HUDEP-2 (cell line): Measurements from ENCODE around the gene SFR1.

Source experiments
- DNase-seq, 76 experiments: peaks; one replicate each; lab custom pipeline; 2025; ENCODE audit not compliant: unreplicated experiment in 76 of 76; lab: John Stamatoyannopoulos, UW

Gene SFR1

GRCh38 chr10:104104418-104104817 is 17.6 kb upstream of the SFR1 start:
- DNase-seq, result no peak

DNA sequence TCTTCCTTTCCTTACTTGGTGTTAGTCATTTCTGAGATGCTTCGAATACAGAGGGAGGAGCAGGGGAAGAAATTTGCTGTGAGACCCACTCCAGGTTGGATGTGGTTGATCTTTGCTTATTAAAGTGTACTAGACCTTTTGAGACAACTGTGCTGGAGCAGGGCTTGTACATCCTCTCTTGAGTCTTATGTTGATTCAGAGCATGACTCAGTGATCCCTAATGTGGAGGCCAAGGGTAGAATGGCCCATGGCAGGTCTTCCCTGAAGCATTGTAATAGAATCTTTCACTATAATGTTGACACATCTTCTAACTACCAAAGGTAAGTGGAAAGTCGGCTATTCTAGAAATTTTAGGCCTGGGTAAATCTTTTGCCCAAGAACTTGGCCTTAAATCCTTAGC is 17.0 kb upstream of the SFR1 start:
- DNase-seq, result no peak

- peak in 1 of 76 experiments; percentile 8 for DNase-seq
Observed at GRCh38 chr10:104109908-104110662, 11.9 kb upstream of the SFR1 start.

- DNase-seq, result no peak
Observed at GRCh38 chr10:104113376-104113956, 8.5 kb upstream of the SFR1 start.

- no peak for DNase-seq
Observed at GRCh38 chr10:104117839-104118323, 4.1 kb upstream of the SFR1 start.

DNA sequence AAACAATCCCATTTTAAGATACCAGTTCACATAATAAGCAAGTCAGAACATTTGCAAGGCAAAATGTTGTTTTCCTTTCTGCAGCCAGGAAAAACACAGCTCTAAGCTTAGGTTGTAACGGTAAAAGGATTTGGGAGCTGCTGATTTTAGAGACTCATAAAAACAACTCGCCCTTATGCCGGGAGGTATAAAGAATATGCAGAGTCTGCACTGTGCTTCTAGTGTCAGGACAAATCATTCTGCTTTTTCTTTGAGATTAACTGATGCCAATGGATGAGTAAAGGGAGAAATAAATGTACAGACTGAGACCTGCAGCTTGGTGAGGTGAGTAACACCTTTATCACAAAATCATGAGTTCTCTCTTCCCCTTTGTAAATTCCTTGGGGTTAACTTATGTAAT is 2.0 kb upstream of the SFR1 start:
- DNase-seq, result no peak

GRCh38 chr10:104120512-104120902 is 1.5 kb upstream of the SFR1 start:
- no peak for DNase-seq

DNA sequence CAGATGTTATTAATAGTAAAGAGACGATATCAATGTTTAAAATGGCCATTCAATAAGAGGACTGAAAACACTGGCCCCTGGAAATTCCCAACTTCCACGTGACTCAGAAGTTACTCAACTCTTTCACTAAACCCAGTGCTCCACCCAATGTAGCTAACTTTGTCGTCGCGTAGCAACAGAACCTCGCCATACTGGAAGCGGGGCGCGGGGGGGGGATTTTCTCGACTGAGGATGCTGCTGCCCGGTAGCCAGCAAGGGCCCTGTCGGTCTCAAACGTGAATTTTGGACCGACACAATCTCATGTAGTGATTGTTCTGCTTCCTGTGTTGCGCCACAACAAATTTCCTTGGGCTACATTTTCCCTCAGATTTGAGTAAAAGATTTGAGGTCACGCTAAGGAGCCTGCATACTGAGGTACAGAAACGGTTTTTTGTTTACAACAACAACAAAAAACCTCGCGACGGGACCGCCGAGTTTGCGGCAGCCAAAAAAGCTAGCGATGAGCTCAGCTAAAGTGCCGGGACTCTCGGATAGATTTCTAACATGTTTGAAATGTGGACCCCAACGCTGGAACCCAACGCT is 977 bp upstream of the SFR1 start:
- peak in 60 of 76 experiments; percentile 9 to 72 (median 46) for DNase-seq

DNA sequence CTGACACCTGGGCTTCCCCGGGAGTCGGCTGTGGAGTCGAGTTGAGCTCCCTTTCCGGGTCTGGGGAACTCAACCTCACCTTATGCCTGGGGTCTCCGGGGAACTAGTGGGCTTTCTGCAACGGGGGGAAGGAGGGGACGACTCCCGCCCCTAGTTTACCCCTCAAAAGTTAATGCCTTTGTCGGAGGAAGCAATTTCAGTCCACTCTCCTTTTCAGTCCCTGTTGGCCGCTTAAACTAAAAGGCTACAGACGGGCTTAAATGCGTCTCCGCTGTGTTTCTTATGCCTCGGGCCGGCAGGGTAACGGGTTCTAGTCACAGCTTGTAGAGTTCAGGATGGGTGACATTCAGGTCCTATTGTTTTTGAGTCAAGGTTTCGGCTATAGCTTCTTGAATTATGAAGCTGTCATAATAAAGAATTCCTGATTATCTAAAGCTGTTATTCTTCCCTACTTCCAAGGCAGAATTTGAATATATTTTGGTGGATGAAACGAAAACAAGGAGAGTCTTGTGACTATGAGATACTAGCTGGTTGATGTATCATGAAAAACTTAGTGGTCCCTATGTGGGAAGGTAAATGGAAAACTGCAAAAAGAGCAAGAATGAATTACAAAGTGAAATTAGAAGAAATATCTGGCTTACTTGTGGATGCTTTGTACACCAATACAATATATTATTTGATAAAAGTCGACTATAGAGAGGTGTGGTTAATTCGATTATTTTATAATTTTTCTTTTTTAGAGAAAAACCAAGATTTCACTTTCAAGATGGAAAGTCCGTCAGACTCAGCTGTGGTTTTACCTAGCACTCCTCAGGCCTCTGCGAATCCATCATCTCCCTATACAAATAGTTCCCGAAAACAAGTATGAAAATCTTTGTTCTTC is 495 bp downstream of the SFR1 start:
- DNase-seq, result peak in 6 of 76 experiments; percentile 21 to 41 (median 29)

GRCh38 chr10:104123397-104123796 is 1.4 kb downstream of the SFR1 start:
- peak in 2 of 76 experiments; percentile 18 to 23 for DNase-seq

DNA sequence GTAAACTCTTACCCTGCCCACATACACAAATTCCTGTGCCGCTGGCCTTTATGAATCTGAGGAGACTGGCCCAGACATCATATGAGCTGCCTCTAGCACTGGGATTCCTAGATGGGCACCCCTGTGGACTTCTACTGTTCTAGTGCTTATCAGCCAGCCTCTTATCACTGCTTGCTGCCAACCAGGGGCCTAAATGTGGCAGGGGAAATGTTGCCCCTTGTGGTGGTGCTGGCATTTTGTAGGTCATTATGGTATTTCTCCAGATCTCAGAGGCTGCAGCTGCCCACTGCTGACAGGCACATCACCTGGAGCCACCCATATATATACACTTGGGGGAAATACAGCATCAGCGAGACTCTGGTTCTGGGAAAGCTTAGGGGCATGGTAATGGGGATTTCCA is 5.4 kb downstream of the SFR1 start:
- DNase-seq, result peak in 62 of 76 experiments; percentile 2 to 63 (median 36)

DNA sequence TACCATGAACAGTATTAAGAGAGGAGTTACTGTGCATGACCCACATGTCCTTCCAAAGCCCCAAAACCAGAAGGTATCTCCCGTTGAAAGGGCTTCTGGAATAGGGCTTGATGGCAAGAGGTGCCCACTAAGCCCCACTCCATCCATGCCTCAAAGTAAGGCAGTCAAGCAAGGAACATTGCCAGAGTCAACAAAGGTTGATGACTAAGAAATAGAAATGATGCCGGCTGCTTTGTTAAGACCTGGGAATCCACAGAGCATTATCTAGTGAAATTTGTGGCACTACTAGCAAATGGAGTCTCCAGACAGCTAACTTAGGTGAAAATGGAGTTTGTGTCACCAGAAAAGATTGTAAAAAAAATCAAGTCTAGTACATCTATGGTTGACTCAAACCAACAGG is 6.2 kb downstream of the SFR1 start:
- DNase-seq, result no peak

DNA sequence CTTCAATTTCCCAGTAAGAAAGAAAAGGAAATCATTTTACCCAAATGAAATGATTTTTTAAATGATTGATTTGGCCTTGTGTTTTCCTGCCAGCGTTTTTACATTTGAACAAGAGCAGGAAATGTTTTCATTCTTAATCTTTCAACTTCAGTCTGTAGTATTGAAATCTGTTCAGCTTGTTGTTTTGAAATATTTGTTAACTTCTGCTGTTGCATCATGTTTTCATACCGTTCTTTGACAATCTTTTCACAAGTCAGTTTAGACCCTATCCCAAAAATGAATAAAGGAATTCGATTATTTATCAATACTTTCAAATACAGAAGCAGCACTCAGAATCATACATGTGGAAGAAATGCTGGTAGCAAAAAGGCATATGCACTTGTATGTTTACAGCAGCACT is 8.1 kb downstream of the SFR1 start:
- no peak for DNase-seq

GRCh38 chr10:104138131-104138530 is 16.2 kb downstream of the SFR1 start:
- no peak for DNase-seq

- DNase-seq, result peak in 1 of 76 experiments; percentile 5
Observed at GRCh38 chr10:104139221-104139620, 17.2 kb downstream of the SFR1 start.

GRCh38 chr10:104142081-104142480 is 20.1 kb downstream of the SFR1 start:
- no peak for DNase-seq

- no peak for DNase-seq
Observed at GRCh38 chr10:104143829-104144228, 21.9 kb downstream of the SFR1 start.

GRCh38 chr10:104144931-104145330 is 23.0 kb downstream of the SFR1 start:
- no peak for DNase-seq

DNA sequence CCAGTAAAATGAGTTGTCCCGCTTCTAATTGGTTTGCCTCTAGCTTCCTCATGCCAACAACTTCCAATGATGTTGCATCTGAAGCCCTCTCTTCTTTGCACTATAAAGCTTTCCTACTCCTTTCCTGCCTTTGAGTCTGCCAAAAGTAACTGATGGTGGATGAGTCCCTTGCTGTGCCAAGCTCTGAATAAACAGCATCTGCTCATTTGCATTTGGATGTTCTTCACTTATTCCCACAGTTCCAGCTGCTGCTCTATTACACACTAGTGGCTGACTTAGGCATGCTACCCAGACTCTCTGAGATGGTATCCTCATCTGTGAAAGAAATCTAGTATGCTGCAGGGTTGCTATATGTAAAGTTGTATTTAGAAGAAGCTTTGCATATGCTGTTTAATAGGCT is 24.9 kb downstream of the SFR1 start:
- DNase-seq, result no peak

DNA sequence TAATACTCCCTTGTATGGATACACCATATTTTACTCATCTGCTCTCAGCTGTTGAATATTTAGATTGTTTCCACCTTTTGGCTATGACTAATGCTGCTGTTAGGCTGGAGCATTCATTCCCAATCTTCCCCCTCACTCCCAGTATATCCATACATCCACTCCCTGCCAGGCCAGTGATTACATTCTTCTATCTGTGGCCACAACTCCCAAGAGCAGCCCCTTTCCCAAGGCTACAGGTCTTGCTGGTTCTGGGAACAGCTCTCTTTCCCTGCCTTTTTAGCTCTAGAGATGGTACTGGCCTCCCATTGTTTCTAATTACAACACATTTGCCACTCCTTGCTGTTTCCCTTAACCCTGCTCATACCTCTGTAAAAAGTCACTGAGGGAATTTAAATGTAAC is 28.2 kb downstream of the SFR1 start:
- no peak for DNase-seq

DNA sequence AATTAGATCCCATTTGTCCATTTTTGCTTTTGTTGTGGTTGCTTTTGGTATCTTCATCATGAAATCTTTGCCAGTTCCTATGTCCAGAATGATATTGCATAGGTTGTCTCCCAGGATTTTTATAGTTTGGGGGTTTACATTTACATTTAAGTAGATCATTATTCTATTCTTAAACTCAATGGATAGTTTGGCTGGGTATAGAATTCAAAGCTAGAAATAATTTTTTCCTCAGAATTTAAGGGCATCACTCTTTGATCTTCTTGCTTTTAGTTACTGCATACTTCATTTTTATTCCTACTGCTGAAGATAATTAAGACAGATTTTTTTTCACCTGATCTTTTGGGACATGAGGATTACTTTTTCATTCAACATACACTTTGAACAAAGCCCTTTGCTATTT is 29.8 kb downstream of the SFR1 start:
- DNase-seq, result no peak
